HG03039 (cell line): ENCODE data around the gene THRB.

Source experiments
- ATAC-seq: cut with Tn5 transposase; IDR thresholded peaks from one replicate; pipeline ENCODE4 v1.9.1; 2021; ENCODE audit warnings: mild to moderate bottlenecking, moderate library complexity; ENCODE audit not compliant: unreplicated experiment

Gene THRB

DNA sequence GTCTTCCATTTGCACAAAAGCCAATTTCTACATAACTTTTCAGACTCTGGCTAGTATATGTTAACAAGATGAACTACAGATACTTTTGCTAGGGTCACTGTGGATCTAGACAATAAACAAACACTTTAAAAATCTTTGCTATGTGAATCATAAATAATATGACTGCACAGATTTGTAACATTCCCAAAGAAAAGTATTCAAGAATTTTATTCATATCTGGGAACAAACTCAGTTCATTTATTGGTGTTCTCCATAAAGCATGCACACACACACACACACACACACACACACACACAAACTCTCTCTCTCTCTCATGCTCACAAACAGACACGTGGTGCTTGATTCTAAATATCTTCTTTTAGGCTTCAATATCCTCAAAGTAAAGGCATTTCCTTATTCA is 18.8 kb upstream of the THRB start:
- ATAC-seq: no peak

DNA sequence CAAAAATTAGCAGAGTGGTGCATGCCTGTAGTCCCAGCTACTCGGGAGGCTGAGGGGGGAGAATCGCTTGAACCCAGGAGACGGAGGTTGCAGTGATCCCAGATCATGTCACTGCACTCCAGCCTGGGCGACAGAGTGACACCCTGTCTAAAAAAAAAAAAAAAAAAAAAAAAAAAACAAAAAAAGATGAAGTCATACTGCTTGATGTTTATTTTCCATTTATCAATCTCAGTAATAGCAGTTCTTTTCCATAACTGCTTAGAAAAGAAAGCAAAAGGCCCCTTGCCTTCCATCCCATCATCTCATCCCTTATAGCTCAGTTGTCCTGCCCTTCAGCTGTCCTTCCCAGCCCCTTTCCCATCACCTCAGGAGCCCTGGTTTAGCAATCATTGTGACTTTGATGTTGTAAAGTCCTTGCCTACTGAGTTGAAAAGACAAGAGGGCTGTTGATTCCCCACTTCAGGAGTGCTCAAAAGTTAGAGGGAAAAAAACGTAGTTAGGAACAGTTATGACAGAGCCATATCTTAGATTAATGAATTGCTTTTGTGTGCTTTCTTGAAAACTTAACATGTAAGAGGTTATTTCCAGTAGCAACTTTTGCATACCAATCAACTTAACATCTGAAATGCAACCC is 18.0 kb upstream of the THRB start:
- no peak for ATAC-seq

DNA sequence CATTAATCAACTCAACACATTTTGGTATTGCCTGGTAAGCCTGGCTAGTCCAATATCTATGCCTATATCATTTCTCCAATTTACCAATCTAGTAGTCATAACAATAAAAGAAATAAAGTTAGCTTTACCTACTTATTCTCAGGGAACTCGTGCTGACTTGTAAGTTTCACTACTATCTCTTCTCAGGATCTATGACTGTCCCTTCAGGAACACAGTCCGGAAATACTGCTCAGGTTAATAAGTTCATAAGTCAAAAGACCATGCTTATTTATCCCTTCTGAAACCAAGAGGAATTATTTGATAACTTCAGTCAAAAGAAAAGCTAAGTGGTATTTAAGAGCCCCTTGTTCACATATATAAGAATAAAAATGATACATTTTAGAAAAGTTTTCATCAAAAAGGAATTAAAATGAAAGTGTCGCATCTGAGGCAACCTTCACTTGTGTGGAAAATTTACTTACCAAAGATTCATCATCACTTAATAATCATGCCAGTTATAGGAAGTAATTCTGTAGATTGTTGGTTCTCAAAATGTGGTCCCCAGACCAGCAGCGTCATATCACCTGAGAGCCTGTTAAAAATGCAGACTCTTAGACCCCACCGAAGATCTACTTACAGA is 15.5 kb upstream of the THRB start:
- ATAC-seq: no peak

DNA sequence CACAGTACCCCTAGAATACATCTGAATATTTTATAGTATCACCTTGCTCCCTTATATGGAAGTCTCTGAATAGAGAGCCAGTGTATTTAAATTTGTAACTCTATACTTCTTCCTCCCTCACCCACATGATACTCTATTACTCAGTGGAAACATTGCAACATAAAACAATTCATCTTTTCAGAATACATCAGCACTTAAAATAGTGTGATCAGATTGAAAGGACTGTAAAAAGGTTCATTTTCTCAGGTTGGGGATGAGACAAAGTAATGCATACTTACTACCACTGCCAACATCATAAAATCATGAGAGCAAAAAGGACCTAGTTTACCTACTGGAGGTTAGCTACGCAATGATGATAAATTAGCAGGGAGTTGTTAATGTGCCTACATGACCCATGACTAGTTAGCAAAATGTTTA is 13.8 kb upstream of the THRB start:
- ATAC-seq: no peak

DNA sequence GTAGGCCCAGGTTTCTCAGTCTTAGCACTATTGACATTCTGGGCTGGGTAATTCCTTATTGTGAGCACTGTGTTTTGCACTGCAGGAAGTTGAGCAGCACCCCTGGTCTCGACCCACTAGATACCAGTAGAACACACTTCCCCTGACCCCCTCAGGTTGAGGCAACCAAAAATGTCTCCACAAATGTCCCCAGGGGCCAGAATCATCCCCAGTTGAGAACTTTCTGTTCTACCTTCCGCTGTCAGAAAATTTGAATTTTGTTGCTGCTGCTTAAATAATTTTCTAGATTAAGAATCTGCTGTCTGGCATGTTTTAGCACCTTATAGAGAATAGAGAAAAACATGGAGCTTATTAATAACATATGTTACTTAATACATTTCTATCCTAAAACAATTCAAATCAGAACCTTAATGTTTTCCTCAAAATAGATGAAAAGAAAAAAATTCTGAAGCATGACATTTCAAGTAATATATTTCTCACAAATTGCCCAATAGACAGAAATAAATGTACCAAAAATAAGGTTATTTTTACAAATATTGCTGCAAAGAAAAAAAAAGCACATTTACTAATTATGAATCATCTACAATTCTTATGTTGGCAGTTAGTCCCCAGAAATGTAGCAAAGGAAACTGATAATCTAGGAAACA is 13.2 kb upstream of the THRB start:
- ATAC-seq: no peak

DNA sequence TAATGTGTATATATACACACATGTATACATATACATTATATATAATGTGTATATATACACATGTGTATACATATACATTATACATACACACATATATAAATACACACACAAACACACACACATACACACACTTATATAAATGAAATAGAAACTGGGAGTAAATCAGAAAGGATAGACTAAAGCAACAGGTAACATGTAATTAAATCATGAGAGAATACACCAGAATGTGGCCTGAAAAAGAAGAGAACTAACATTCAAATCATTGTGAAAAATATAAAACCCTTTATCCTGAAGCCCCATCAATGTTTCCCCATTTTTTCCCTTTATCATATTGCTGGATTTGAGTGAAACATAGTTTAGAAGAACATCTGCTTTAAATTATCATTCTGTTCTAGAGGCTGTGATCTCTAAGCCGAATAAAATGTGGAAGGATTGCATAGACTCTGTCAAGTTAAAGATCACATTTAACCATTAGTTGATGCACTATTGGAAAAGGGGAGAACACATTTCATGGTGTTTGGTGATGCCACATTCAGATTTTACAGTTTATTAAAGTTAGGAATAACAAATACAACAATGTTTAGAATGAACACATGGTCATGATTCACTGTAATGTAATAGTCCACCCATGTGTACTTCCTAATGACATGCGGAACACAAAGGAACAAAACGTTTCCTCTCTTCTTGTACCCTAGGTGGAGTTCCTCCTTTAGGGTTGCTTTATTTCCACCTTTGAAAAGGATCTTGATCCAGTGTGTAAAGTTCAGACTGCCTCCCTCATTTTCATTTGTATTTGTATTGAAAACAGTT is 12.5 kb upstream of the THRB start:
- ATAC-seq: no peak

DNA sequence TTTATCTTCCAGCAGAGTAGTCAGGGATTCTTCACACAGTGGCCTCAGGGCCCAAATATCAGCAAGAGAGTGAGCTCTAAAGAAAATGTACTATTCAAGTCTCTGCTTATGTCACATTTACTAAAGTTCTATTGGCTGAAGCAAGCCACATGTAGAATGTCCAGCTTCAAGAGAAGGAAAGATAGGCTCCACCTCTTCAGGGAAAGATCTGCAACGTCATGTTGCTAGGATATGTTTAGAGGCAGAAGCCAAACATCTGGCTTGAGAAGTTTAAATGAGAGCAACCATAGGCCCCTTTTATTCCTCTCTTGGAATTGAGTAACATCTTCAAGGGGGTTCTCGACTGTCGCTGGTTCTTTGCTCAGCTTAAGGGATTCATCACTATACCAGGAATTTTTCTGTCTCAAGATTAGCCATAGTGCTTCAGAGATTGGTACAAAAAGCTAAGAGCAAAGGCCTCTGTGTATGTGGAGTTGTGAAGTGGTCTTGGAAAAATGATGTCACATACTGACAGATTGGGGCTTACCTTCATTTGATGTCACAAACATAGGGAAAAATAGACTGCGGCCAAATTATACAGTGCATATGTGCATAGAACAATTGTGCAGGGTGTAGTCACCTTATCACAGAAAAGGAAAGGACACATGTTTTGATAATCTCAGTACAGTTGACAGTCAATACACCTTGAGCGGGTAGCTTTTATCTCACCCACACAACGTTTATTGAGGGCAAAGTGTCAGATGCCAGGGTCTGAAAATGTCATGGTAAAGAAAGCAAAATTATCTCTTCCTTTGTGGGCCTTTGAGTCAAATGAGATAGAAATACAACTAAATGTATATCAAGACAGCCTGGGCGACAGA is 11.3 kb upstream of the THRB start:
- ATAC-seq: no peak

DNA sequence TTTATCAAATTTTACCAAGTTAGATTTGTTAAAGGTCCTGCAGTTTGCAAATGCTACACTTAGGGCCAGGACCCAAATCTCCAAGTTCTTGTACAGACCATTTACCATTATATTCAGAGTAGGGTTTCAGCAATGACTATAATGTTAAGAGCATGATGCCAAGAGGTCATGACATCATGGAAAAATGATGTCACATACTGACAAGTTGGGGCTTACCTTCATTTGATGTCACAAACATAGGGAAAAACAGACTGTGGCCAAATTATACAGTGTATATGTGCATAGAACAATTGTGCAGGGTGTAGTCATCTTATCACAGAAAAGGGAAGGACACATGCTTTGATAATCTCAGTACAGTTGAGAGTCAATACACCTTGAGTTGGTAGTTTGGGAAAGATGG is 10.1 kb upstream of the THRB start:
- ATAC-seq: no peak

DNA sequence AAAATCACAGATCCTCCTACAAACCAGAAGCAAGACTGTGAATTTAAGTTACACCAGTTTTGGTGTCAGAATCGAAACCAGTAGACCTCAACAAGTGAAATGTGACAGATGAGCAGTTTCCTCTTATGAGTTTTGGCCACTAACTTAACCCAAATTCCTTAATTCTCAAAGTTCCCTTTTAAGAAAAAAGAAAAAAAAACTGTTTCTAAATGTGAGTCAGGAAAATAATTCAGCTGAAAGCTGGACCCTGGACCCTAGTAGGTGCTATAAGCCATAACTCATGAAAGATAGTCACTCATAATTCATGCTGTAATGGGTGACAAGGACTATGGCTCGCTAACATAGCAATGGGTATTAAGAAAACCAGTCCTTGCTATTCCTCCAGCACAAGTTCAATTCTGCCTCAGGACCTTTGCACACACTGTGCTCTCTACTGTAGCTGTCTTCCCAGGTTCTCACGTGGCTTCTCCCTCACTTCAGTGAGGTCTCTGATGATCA is 9.0 kb upstream of the THRB start:
- peak; percentile 92 for ATAC-seq

DNA sequence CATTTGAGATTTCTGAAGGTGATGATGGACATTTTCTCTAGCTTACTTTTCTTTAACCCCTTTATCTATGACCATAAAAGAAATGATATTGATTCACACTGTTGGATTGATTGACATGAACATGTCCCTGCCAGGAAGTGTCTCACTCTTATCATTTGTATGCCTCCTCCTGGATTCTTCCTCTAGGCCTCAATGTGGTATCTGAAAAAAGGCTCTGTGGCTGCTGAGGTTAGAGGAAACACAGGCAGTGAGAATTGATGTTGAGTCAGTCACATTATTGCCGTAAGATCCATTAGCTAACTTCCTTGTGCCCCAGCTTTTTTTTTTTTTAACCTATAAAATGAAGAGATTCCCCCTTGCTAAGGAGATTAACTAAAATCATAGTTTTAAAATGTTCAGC is 8.0 kb upstream of the THRB start:
- no peak for ATAC-seq

DNA sequence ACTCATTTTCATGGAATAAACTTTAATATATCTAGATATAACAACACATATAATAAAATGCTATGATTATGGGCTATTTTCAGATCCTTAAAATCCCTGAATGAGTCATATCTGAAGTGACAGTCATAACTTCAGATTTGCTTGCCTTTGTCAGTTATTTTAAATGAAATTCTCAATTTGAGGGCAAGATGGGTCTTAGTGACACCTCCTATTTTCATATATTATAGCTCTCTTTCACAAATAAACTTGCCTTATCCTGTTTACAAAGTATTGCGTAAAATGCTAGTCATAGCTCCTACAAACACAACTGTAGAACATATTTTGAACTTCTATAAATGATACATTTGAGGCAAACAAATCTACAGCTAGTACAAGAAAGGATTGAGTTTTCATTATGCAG is 6.2 kb upstream of the THRB start:
- no peak for ATAC-seq

DNA sequence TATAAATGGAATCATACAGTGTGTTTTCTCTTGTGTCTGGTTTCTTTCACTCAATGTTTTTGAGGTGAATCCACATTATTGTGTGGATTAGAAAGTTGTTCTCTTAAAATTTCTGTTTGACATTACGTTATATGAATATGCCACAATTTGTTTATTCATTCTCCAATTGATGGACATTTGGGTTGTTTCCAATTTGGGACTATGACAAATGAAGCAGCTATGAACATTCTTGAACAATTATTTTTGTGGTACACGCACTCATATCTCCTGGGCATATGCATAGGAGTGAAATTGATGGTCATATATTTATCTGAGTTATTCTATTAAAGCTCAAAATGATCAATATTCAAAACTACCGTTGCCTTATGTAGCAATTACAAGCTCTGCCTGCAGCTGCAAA is 5.3 kb upstream of the THRB start:
- no peak for ATAC-seq

DNA sequence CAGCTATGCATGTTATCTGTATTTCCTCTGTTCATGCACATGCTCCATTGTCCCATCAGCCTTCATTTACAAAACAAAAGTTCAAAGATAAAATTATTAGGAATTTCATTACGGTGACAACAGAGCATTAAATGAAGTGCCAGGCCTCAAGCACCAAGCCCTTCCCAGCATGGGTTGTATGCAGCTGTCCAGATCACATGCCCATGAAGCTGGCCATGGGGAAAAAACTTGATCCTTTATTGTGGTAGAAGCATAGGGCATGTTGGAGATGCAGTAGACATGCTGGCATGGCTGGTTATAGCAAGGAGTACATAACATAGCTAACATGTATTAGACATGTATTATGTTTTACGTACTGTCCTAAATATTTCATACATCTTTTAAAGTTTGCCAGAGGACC is 4.1 kb upstream of the THRB start:
- no peak for ATAC-seq

DNA sequence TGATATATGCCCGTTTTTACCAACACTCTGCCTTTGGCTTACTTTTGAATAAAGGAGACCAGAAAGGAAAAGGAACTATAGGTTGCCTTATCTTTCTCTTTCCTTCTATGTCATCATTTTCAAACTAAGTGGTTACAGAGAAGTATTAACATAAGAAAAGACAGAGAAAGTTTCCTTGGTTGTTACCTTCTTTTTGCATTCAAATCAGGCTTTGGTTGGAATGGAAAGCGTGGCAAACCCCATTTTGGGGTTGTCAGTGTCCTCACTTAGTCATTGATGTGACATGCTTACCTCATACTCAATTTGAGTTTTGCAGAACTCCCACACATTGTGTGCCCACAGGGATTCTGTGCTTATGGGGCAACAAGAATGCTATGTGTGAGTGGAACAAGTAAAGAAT is 3.7 kb upstream of the THRB start:
- ATAC-seq: no peak

DNA sequence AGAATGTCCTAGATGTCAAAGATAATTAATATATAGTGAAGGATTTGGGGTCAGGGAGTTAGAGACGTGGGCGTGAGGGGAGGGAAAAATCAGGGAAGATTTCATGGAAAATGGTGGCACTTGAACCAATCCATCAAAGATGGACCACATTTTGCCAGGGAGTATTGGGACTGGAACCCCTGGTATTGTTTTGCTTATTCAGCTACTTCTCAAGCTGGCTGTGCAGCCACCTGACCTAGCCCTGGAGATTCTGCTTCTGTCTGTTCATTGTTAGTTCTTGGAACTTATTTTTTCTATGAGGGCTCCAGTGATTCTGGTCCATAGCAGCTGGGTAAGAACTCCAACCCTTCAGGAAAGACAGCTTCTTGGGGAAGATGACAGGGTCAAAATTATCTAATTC is 3.3 kb upstream of the THRB start:
- ATAC-seq: no peak

DNA sequence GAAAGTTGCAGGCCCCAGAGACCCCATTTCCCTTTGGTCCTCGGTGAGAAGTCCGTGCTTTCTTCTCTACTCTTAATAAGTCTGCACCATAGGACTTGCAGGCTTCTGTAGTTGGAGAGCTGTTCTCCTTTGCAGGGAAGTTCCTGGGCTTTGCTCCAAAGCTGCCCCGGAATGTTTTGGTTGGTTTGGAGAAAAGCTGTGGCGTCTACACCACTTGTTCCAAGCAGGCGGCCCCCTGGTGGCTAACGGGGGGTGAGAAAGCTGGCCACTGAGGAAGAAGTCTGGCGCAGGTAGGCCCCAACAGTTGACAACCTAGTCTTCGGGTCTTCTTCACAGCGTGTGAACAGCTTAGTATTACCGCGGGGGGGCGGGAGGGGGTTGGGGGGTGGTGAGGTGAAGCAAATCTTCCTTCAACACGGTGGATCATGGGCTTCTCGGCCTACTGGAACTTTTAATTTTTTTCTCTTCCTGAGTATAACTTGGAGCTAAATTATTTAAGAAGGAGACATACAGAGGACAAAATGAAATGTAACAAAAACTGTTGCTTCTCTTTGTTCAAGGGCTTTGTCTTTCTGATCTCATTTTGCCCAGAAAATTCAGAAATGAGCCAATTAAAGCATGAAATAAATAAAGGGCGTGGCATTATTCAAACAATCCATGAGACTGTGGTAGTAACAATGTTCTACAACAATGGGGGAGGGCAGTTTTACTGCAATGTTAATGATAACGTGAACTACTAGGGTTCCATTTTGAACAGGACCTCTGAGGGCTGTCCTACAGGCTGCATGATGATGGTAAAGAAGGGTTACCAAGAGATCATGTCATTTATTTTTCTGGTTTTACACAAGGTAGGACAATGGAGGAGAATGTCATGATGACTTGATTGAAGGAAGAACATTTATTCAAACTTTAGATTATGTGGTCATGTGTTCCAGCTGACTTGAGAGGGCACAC is 2.2 kb upstream of the THRB start:
- ATAC-seq: no peak

DNA sequence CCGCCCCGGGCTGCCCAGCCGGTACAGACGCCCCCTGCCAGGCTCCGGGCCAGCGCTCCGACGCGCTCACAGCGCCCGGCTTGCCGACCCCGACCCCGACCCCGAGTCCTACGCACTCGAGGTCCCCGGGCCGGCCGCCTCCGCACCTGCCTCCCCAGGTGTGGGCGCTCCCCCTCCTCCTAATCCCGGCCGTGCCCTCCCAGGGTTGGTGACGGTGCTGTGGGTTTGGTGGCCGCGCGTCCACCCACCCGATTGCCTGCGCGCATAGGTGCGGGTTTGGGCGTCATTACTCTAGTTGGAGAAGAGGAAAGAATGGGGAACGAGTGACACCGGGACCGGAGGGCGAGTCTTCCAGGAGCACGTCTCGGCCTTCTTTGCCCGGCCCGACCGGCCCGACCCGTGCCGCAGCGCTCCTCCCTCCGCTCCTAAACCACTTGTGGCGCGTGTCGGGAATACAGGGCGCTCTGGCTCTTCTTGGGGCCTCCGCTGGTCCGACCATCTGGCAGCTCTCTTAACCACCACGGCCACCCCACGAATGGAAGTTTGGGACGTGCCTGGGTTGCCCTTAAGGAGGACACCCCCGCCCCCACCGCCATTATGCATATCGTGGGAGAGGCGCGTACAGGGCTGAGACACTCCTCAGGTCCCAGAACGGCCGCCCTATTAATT is 810 bp upstream of the THRB start:
- ATAC-seq: no peak

DNA sequence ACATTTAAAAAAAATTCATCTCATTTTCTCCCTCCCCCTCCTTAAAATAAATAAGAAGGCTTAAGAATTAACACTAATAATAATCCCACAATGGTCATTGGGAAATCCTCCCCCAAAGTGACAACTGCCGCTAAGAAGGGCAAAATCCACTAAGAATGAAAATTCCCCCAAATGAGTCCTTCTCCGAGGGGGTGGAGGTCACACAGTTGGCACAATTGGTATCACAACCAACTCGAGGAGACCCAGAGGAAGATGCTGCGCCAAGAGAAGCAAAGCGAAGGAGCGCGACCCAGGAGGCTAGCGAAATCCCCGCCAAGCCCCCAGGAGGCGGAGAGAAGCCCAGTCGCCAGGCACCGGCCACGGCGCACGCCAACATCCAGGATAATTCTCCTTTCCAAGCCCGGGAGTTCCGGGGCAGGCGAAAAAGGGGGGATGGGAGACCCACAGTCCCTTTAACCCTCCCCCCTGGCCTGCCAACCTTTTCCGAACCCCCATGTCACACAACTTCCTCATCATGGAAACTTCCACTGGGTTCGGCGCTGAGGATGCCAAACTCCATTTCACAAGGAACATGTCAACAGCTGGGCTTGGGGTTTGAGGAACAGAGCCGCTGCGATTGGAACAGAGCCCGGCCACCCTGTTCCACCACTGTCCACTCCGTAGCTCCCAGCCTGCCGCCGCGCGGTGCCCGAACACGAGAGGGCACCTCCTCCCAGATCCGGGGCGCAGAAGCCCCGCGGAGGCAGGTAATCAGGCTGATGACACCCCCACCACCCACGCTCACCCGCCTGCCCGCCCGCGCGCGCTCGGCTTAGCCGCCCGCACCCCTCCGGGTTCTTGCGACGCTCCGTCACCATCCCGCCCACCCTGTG is 668 bp downstream of the THRB start:
- no peak for ATAC-seq
